HEK293T (cell line): ENCODE results near the gene MYOZ2.
A peak's percentile ranks its signal among the peaks of the same experiment; 100 is the strongest.

ENCODE experiments used
- CTCF ChIA-PET: fragments of 350-600 bp; formaldehyde crosslinking; extraction: SDS; loops from one replicate; lab custom pipeline; 2021; ENCODE audit warnings: antibody characterized with exemption, inconsistent platforms; lab: Yijun Ruan, JAX
- POLR2A ChIA-PET: fragments of 350-600 bp; formaldehyde crosslinking; extraction: SDS; loops from one replicate; lab custom pipeline; 2020; ENCODE audit warnings: antibody characterized with exemption, inconsistent platforms; lab: Yijun Ruan, JAX
- DNase-seq: peaks from one replicate; pipeline ENCODE4 v3.0.0; 2012; ENCODE audit warnings: mixed read lengths; ENCODE audit errors: extremely low spot score
- ARNT ChIP-seq: fragments of 450-650 bp; IDR thresholded peaks from 2 replicates; pipeline ENCODE4 v1.6.1; 2017; ENCODE audit warnings: mild to moderate bottlenecking
- BHLHE40 ChIP-seq: fragments of 450-650 bp; IDR thresholded peaks from 2 replicates; pipeline ENCODE4 v1.6.1; 2016; ENCODE audit warnings: mild to moderate bottlenecking, moderate library complexity, borderline replicate concordance
- CTBP1 ChIP-seq: fragments of 450-650 bp; IDR thresholded peaks from 2 replicates; pipeline ENCODE4 v1.6.1; 2016; ENCODE audit warnings: borderline replicate concordance
- ELF4 ChIP-seq: fragments of 450-650 bp; IDR thresholded peaks from 2 replicates; pipeline ENCODE4 v1.6.1; 2017; ENCODE audit warnings: antibody characterized with exemption
- FOXA1 ChIP-seq: fragments of 450-650 bp; IDR thresholded peaks from 2 replicates; pipeline ENCODE4 v1.6.1; 2016; ENCODE audit warnings: mild to moderate bottlenecking
- FOXK2 ChIP-seq: fragments of 450-650 bp; IDR thresholded peaks from 2 replicates; pipeline ENCODE4 v1.6.1; 2016; ENCODE audit warnings: mild to moderate bottlenecking
- FOXM1 ChIP-seq: fragments of 450-650 bp; IDR thresholded peaks from 2 replicates; pipeline ENCODE4 v1.6.1; 2017; ENCODE audit warnings: mild to moderate bottlenecking, borderline replicate concordance
- HDGF ChIP-seq: fragments of 450-650 bp; IDR thresholded peaks from 2 replicates; pipeline ENCODE4 v1.6.1; 2017; ENCODE audit warnings: antibody characterized with exemption, borderline replicate concordance
- L3MBTL2 ChIP-seq: fragments of 450-650 bp; conservative IDR thresholded peaks from 2 replicates; pipeline ENCODE4 v1.6.1; 2016; ENCODE audit warnings: mild to moderate bottlenecking
- LEF1 ChIP-seq: fragments of 450-650 bp; IDR thresholded peaks from 2 replicates; pipeline ENCODE4 v1.6.1; 2017; ENCODE audit warnings: mild to moderate bottlenecking, borderline replicate concordance
- NFRKB ChIP-seq: fragments of 450-650 bp; IDR thresholded peaks from 2 replicates; pipeline ENCODE4 v1.6.1; 2016; ENCODE audit warnings: mild to moderate bottlenecking, moderate library complexity
- PKNOX1 ChIP-seq: fragments of 450-650 bp; IDR thresholded peaks from 2 replicates; pipeline ENCODE4 v1.6.1; 2016
- SP1 ChIP-seq: fragments of 450-650 bp; IDR thresholded peaks from 2 replicates; pipeline ENCODE4 v1.6.1; 2017
- SUZ12 ChIP-seq: fragments of 450-650 bp; IDR thresholded peaks from 2 replicates; pipeline ENCODE4 v1.6.1; 2016; ENCODE audit warnings: mild to moderate bottlenecking
- TARDBP ChIP-seq: fragments of 450-650 bp; IDR thresholded peaks from 2 replicates; pipeline ENCODE4 v1.6.1; 2016
- ZNF384 ChIP-seq: fragments of 450-650 bp; IDR thresholded peaks from 2 replicates; pipeline ENCODE4 v1.6.1; 2016

Gene MYOZ2

GRCh38 chr4:119149110-119149509, 13.5 kb downstream of the MYOZ2 start:
- no peak for TF ChIP-seq L3MBTL2
- no peak for TF ChIP-seq FOXA1
- no peak for TF ChIP-seq SUZ12
- TF ChIP-seq SP1: no peak
- no peak for TF ChIP-seq NFRKB
- TF ChIP-seq BHLHE40: no peak
- TF ChIP-seq TARDBP: no peak
- no peak for TF ChIP-seq CTBP1
- TF ChIP-seq FOXM1: no peak
- TF ChIP-seq ELF4: no peak
- no peak for TF ChIP-seq HDGF
- no peak for TF ChIP-seq ZNF384
- no peak for TF ChIP-seq FOXK2
- TF ChIP-seq ARNT: no peak
- no peak for TF ChIP-seq LEF1
- TF ChIP-seq PKNOX1: no peak
- no peak for DNase-seq
- ChIA-PET CTCF (no interaction called here), POLR2A (no interaction called here)

DNA sequence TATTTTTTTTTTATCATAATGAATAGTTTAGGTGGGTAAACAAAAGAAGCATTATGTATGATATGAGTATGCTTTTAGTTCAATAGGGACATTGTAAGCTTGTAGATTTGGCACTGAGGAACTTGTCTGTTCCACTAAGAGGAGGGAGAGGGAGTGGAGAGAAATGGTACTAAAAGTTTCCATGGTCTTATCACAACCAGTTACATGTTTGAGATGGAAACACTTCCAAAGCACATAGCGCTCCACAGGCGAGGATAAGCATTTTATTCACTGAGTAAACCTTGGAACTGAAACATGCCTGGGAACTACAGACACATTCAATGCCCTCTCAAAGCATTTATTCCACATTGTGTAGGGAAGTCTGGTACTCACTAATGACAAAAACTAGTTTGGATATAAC, 15.5 kb downstream of the MYOZ2 start:
- POLR2A ChIA-PET: no interaction called here
- DNase-seq: no peak
- CTCF ChIA-PET: no interaction called here
- no peak for TF ChIP-seq NFRKB
- no peak for TF ChIP-seq BHLHE40
- no peak for TF ChIP-seq SUZ12
- TF ChIP-seq PKNOX1: no peak
- TF ChIP-seq TARDBP: no peak
- TF ChIP-seq FOXM1: no peak
- no peak for TF ChIP-seq LEF1
- no peak for TF ChIP-seq ZNF384
- TF ChIP-seq ARNT: no peak
- TF ChIP-seq FOXA1: no peak
- TF ChIP-seq L3MBTL2: no peak

DNA sequence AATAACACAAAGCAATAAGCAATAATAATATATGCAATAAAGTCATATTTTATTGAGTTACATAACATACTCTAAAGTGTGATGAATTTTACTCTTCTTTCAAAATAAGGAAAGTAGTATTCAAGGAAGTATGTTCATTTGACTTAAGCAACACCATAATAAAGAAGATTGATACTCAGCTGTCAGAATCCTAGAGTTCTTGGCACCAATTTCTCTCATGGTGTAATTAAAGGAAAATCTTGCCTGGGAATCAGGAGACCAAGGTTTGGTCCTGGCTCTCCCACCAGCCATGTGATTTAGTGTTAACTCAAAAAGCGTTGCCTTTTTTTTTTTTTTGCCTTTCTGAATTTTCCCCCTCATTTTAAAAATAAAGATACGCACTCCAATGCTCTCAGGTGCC, 17.1 kb downstream of the MYOZ2 start:
- ChIA-PET CTCF (no interaction called here), POLR2A (no interaction called here)
- no peak for DNase-seq
- TF ChIP-seq PKNOX1: peak; percentile 39
- TF ChIP-seq ZNF384: no peak
- TF ChIP-seq FOXA1: no peak
- TF ChIP-seq LEF1: no peak
- TF ChIP-seq BHLHE40: no peak
- TF ChIP-seq FOXK2: no peak

DNA sequence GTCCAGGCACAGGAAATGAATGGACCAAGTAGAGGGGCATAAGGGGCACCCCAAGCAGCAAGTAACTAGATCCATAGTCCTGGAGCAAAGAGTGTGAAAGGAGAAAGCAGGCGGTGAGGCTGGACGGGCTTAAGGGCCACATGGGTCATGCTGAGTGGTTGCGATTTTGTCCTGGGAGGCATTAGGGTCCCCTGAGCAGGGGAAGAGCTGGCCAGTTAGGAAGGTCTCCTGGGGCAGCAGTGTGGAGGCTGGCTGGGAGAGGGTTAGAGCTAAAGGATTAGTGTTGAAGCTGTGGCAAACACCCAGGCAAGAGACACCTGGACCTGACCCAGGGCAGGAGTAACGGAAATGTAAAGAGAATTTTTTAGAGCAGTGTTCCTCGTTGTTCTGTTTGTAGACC, 26.5 kb downstream of the MYOZ2 start:
- TF ChIP-seq SP1: no peak
- TF ChIP-seq FOXM1: no peak
- no peak for TF ChIP-seq ELF4
- TF ChIP-seq CTBP1: no peak
- no peak for TF ChIP-seq TARDBP
- TF ChIP-seq FOXK2: no peak
- TF ChIP-seq HDGF: no peak
- TF ChIP-seq NFRKB: no peak
- no peak for TF ChIP-seq L3MBTL2
- no peak for TF ChIP-seq ARNT
- no peak for TF ChIP-seq PKNOX1
- no peak for TF ChIP-seq SUZ12
- no peak for TF ChIP-seq FOXA1
- no peak for TF ChIP-seq LEF1
- TF ChIP-seq ZNF384: no peak
- no peak for TF ChIP-seq BHLHE40
- ChIA-PET POLR2A (no interaction called here), CTCF (no interaction called here)
- no peak for DNase-seq

GRCh38 chr4:119165767-119166166, 30.1 kb downstream of the MYOZ2 start:
- no peak for DNase-seq
- CTCF ChIA-PET: no interaction called here
- POLR2A ChIA-PET: no interaction called here
- TF ChIP-seq SUZ12: no peak
- TF ChIP-seq SP1: no peak
- no peak for TF ChIP-seq PKNOX1
- no peak for TF ChIP-seq FOXA1
- TF ChIP-seq ELF4: no peak
- TF ChIP-seq HDGF: no peak
- no peak for TF ChIP-seq NFRKB
- no peak for TF ChIP-seq BHLHE40
- no peak for TF ChIP-seq TARDBP
- TF ChIP-seq L3MBTL2: no peak
- TF ChIP-seq LEF1: no peak
- TF ChIP-seq ZNF384: no peak
- no peak for TF ChIP-seq CTBP1
- TF ChIP-seq FOXK2: no peak
- no peak for TF ChIP-seq FOXM1
- no peak for TF ChIP-seq ARNT

DNA sequence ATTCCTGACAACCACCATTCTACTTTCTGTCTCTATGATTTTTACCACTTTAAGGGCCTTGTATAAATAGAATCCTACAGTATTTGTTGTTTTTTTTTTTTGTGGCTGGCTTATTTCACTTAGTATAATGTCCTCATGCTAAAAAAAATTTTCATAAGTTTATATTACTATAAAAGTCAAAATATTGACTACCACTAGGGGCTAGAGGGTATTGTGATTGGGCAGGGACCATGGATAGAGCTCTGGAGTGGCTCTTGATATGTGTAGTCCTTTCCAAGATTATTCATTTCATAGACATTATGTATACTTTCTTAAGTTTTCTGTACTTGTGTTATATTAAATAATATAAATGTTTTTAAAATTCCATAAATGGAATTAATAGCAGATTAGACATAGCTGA, 34.6 kb downstream of the MYOZ2 start:
- TF ChIP-seq BHLHE40: no peak
- TF ChIP-seq FOXM1: no peak
- TF ChIP-seq ZNF384: no peak
- TF ChIP-seq ELF4: no peak
- no peak for TF ChIP-seq SUZ12
- no peak for TF ChIP-seq ARNT
- no peak for TF ChIP-seq FOXK2
- TF ChIP-seq NFRKB: no peak
- TF ChIP-seq HDGF: no peak
- no peak for TF ChIP-seq PKNOX1
- TF ChIP-seq LEF1: no peak
- TF ChIP-seq SP1: no peak
- no peak for TF ChIP-seq CTBP1
- no peak for TF ChIP-seq L3MBTL2
- ChIA-PET POLR2A (no interaction called here), CTCF (no interaction called here)
- DNase-seq: no peak
